IPS-18a (cell line): ENCODE data around the gene FOXF1.

Experiments used
- H3K27ac ChIP-seq: one replicate; pipeline ENCODE4 v1.5.1; 2013; ENCODE audit warnings: low read length
- H3K27me3 ChIP-seq: one replicate; pipeline ENCODE4 v1.6.1; 2013; ENCODE audit warnings: mild to moderate bottlenecking, low read length; ENCODE audit not compliant: control insufficient read depth, insufficient read depth
- H3K36me3 ChIP-seq: one replicate; pipeline ENCODE4 v1.6.1; 2013; ENCODE audit warnings: low read depth, low read length; ENCODE audit not compliant: control insufficient read depth
- H3K4me1 ChIP-seq: one replicate; pipeline ENCODE4 v1.6.1; 2013; ENCODE audit warnings: low read depth, low read length; ENCODE audit not compliant: control insufficient read depth
- H3K4me3 ChIP-seq: one replicate; pipeline ENCODE4 v1.5.1; 2013; ENCODE audit warnings: low read length
- H3K9ac ChIP-seq: one replicate; pipeline ENCODE4 v1.6.1; 2013; ENCODE audit warnings: mild to moderate bottlenecking, low read length, moderate library complexity
- H3K9me3 ChIP-seq: one replicate; pipeline ENCODE4 v1.6.1; 2013; ENCODE audit warnings: low read depth, low read length; ENCODE audit not compliant: control insufficient read depth

The FOXF1 gene

GRCh38 chr16:86494039-86494564 lies 16.2 kb upstream of the FOXF1 start:
- Histone ChIP-seq H3K4me3 (no peak overlapping the region), H3K9me3 (no peaks in the 10 kb centered on the region), H3K27ac (no peak overlapping the region), H3K4me1 (peaks cover 4% of the 10 kb centered on the region), H3K9ac (no peak overlapping the region), H3K36me3 (no peaks in the 10 kb centered on the region), H3K27me3 (peaks cover 100% of the 10 kb centered on the region)

- H3K9ac ChIP-seq: no peak overlapping the region
- no peaks in the 10 kb centered on the region for H3K36me3 ChIP-seq
- H3K4me1 ChIP-seq: peaks cover 4% of the 10 kb centered on the region
- no peaks in the 10 kb centered on the region for H3K9me3 ChIP-seq
- peaks cover 100% of the 10 kb centered on the region for H3K27me3 ChIP-seq
- H3K4me3 ChIP-seq: no peak overlapping the region
- H3K27ac ChIP-seq: no peak overlapping the region
Measured at GRCh38 chr16:86494565-86495356, 15.6 kb upstream of the FOXF1 start.

GRCh38 chr16:86495357-86495701 lies 15.0 kb upstream of the FOXF1 start:
- H3K27me3 ChIP-seq: peaks cover 100% of the 10 kb centered on the region
- H3K36me3 ChIP-seq: no peaks in the 10 kb centered on the region
- H3K4me3 ChIP-seq: no peak overlapping the region
- H3K27ac ChIP-seq: no peak overlapping the region
- no peaks in the 10 kb centered on the region for H3K9me3 ChIP-seq
- H3K9ac ChIP-seq: no peak overlapping the region
- peaks cover 5% of the 10 kb centered on the region for H3K4me1 ChIP-seq

DNA sequence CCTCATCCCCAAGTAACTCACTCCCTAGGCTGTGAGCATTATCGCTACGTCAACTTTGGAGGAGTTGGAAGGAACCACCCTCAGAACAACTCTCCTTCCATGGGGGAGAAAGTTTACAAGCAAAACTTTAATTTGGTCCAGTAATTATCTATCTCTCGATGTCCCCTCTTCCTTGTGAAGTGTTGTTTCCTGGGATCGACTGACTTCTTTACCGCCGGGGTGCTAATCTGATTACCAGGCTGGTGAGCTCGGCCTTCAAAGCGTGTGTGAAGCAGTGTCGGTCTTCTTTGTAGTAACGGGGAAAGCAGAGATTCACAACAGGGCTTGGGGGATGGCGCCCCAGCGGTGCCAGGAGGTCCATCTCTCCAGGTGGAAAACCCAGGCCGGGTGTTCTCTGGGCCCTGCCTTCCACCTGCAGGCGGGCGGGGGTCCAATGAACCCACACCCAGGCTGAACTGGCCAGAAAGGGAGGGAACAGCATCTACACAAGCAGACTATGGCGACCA lies 14.5 kb upstream of the FOXF1 start:
- Histone ChIP-seq H3K9ac (no peak overlapping the region), H3K27me3 (peaks cover 100% of the 10 kb centered on the region)

DNA sequence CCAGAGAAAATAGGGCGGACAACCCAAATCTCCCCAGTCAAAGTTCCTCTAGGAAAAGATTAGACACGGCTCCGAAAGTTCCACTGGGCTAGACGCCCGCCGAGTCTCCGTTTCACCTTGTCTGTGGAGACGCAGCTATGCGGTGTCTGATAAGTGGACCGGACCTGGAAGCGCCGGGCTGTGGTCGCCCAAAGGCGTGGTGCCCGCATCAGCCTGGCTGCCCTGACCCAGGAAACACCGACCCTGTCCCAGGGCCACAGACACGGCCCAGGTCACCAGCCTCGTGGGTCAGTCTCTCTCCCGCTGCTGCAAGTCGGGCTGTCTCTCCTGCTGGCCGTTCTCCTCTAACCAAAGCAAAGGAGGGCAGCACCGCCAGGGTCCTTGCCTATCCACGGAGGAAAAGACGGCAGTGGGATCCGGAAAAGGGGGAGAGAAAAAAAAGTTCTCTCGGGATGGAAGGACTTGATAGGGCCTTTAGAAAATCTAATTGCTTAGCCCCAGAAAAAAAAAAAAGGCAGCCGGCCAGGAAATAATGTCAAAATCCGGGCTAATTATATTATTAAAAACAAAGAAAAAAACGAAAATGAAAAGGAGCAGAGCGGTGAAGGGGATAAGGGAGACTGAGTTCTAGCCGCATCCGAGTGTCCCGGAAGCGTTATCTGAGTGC lies 13.9 kb upstream of the FOXF1 start:
- Histone ChIP-seq H3K27ac (no peak overlapping the region), H3K27me3 (peaks cover 100% of the 10 kb centered on the region), H3K4me3 (no peak overlapping the region), H3K9me3 (no peaks in the 10 kb centered on the region), H3K36me3 (no peaks in the 10 kb centered on the region), H3K9ac (no peak overlapping the region), H3K4me1 (peaks cover 6% of the 10 kb centered on the region)

More for the DNA sequence above, 14.5 kb upstream of the FOXF1 start:
- no peaks in the 10 kb centered on the region for H3K36me3 ChIP-seq
- H3K4me1 ChIP-seq: peaks cover 6% of the 10 kb centered on the region
- H3K4me3 ChIP-seq: no peak overlapping the region
- no peak overlapping the region for H3K27ac ChIP-seq
- no peaks in the 10 kb centered on the region for H3K9me3 ChIP-seq

GRCh38 chr16:86496929-86497461 lies 13.3 kb upstream of the FOXF1 start:
- H3K9me3 ChIP-seq: peaks cover 2% of the 10 kb centered on the region
- H3K9ac ChIP-seq: no peak overlapping the region
- no peak overlapping the region for H3K27ac ChIP-seq
- no peaks in the 10 kb centered on the region for H3K36me3 ChIP-seq
- H3K27me3 ChIP-seq: peaks cover 100% of the 10 kb centered on the region
- H3K4me1 ChIP-seq: peaks cover 6% of the 10 kb centered on the region
- H3K4me3 ChIP-seq: no peak overlapping the region

DNA sequence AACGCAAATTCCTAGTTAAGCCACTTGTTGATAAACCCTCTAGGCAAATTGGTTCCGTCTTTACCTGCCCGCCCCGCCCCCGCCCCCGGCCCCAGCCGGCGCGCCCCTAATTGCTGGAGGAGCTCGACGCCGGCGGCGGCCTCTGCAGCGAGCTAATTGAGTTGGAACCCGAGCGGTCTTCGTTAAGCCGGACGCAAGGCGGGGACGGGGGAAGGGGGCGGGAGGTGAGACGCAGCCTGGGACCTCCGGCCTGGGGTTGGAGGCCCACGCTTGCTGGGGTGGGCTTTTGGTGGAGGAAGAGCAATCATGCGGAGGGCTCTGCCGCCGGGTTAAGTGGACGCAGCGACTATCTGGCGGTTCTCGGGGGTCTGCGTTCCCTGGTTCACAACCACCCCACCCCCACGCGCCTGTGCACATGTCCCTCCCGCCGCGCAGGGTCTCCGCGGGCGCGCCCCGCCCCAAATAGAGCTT lies 12.7 kb upstream of the FOXF1 start:
- Histone ChIP-seq H3K27me3 (peaks cover 100% of the 10 kb centered on the region), H3K9ac (no peak overlapping the region)

GRCh38 chr16:86498155-86498670 lies 12.1 kb upstream of the FOXF1 start:
- Histone ChIP-seq H3K27ac (no peak overlapping the region), H3K9ac (no peak overlapping the region), H3K36me3 (no peaks in the 10 kb centered on the region), H3K27me3 (peaks cover 100% of the 10 kb centered on the region), H3K4me3 (no peak overlapping the region), H3K9me3 (peaks cover 5% of the 10 kb centered on the region), H3K4me1 (peaks cover 6% of the 10 kb centered on the region)

More for the DNA sequence above, 12.7 kb upstream of the FOXF1 start:
- peaks cover 6% of the 10 kb centered on the region for H3K4me1 ChIP-seq
- H3K36me3 ChIP-seq: no peaks in the 10 kb centered on the region
- H3K9me3 ChIP-seq: peaks cover 5% of the 10 kb centered on the region
- no peak overlapping the region for H3K4me3 ChIP-seq
- no peak overlapping the region for H3K27ac ChIP-seq

- peaks cover 6% of the 10 kb centered on the region for H3K4me1 ChIP-seq
- H3K27me3 ChIP-seq: peaks cover 100% of the 10 kb centered on the region
- H3K36me3 ChIP-seq: no peaks in the 10 kb centered on the region
- no peak overlapping the region for H3K27ac ChIP-seq
- no peak overlapping the region for H3K9ac ChIP-seq
- no peak overlapping the region for H3K4me3 ChIP-seq
- H3K9me3 ChIP-seq: peaks cover 5% of the 10 kb centered on the region
Measured at GRCh38 chr16:86498671-86499439, 11.5 kb upstream of the FOXF1 start.

DNA sequence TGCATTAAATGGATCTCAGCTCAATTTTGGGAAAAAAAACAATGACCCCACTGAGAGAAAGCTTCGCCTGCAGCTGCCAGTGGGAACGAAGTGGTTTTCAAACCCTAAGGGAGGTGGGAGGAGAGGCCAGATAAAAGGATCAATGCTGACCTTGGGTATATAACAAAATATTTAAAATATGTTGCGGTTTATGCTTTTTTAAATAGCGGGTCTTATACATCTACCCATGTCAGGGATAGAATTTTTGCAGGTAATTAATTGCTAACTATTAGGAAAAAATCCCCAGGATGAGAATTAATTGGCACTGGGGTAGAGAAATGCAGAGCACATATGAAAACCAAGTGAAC lies 10.9 kb upstream of the FOXF1 start:
- Histone ChIP-seq H3K4me1 (peaks cover 3% of the 10 kb centered on the region), H3K9ac (no peak overlapping the region), H3K9me3 (peaks cover 5% of the 10 kb centered on the region), H3K27me3 (peaks cover 100% of the 10 kb centered on the region), H3K27ac (no peak overlapping the region), H3K4me3 (no peak overlapping the region), H3K36me3 (no peaks in the 10 kb centered on the region)
